GM04503 (cell line): ENCODE results near the gene HSPA1A.
"Not testable (repeated sequence)": the region's sequence is repeated elsewhere in the genome, so short reads cannot be mapped to it uniquely, and the experiment has no call there.

ENCODE experiments used
- DNase-seq: peaks from one replicate; pipeline ENCODE4 v3.0.0-alpha.2; 2012; ENCODE audit warnings: low read depth

Gene HSPA1A

GRCh38 chr6:31781244-31782125 lies 33.9 kb upstream of the HSPA1A start:
- no peak for DNase-seq

- DNase-seq: no peak
Measured at GRCh38 chr6:31782126-31782855, 33.1 kb upstream of the HSPA1A start.

GRCh38 chr6:31784098-31784925 lies 31.0 kb upstream of the HSPA1A start:
- no peak for DNase-seq

- DNase-seq: no peak
Measured at GRCh38 chr6:31785475-31785874, 29.9 kb upstream of the HSPA1A start.

- DNase-seq: no peak
Measured at GRCh38 chr6:31791324-31792089, 23.8 kb upstream of the HSPA1A start.

- no peak for DNase-seq
Measured at GRCh38 chr6:31792090-31792374, 23.3 kb upstream of the HSPA1A start.

- DNase-seq: no peak
Measured at GRCh38 chr6:31792761-31793171, 22.6 kb upstream of the HSPA1A start.

GRCh38 chr6:31793927-31794245 lies 21.5 kb upstream of the HSPA1A start:
- DNase-seq: not testable (repeated sequence)

- DNase-seq: no peak
Measured at GRCh38 chr6:31794294-31794865, 21.0 kb upstream of the HSPA1A start.

- no peak for DNase-seq
Measured at GRCh38 chr6:31794866-31795615, 20.3 kb upstream of the HSPA1A start.

GRCh38 chr6:31795616-31796298 lies 19.6 kb upstream of the HSPA1A start, which contains the start of gene VARS1:
TSS of gene VARS1 (minus strand) at chr6:31795752. CDS start at chr6:31795217, 535 bp downstream.
- no peak for DNase-seq

- DNase-seq: no peak
Measured at GRCh38 chr6:31796993-31797385, 18.4 kb upstream of the HSPA1A start.

- DNase-seq: no peak
Measured at GRCh38 chr6:31797588-31797987, 17.8 kb upstream of the HSPA1A start.

GRCh38 chr6:31799781-31800180 lies 15.6 kb upstream of the HSPA1A start:
- DNase-seq: no peak

GRCh38 chr6:31801031-31801927 lies 14.1 kb upstream of the HSPA1A start:
- not testable (repeated sequence) for DNase-seq

GRCh38 chr6:31805939-31806469 lies 9.3 kb upstream of the HSPA1A start:
- DNase-seq: no peak

GRCh38 chr6:31806470-31807272 lies 8.7 kb upstream of the HSPA1A start, which contains the start of gene LSM2:
TSS of gene LSM2 (minus strand) at chr6:31806966. CDS start at chr6:31806757, 209 bp downstream.
- DNase-seq: peak; percentile 72

GRCh38 chr6:31808599-31808998 lies 6.7 kb upstream of the HSPA1A start:
- DNase-seq: not testable (repeated sequence)
